Hindlimb muscle (tissue), 1 donor: Measurements from ENCODE around the gene CCSAP. TPM values are rescaled to one million over a fixed set of nuclear protein-coding genes. Genes with fewer than 3 reads are reported as not detected.
"Not testable (repeated sequence)": the region's sequence is repeated elsewhere in the genome, so short reads cannot be mapped to it uniquely, and the experiment has no call there.

Experiments
- DNase-seq: peaks from one replicate; pipeline ENCODE4 v3.0.0-alpha.2; 2013
- polyA plus RNA-seq: library from polyadenylated mRNA; unstranded; fragments of 120-200 nt; gene quantifications from one replicate; pipeline ENCODE4 v1.2.1, GENCODE V29; 2013; ENCODE audit not compliant: insufficient read length

CCSAP gene
- polyA plus RNA-seq, 1 donor: 6.7 TPM

- DNase-seq: no peak
These were observed 21.6 kb upstream of the CCSAP start for GRCh38 chr1:229364207-229365065.

DNA sequence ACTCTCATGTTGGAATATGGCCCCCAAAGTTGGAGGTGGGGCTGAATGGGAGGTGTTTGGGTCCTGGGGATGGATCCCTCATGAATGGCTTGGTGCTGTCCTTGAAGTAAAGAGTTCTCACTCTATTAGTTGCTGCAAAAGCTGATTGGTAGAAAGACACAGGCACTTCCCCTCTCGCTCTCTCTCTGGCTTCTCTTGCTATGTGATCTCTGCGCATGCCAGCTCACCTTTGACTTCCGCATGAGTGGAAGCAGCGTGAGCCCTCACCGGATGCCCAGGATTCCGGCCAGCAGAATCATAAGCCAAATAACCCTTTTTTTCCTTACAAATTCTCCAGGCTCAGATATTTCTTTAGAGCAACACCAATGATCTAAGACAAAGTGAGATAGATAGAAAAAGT lies 20.9 kb upstream of the CCSAP start:
- no peak for DNase-seq

DNA sequence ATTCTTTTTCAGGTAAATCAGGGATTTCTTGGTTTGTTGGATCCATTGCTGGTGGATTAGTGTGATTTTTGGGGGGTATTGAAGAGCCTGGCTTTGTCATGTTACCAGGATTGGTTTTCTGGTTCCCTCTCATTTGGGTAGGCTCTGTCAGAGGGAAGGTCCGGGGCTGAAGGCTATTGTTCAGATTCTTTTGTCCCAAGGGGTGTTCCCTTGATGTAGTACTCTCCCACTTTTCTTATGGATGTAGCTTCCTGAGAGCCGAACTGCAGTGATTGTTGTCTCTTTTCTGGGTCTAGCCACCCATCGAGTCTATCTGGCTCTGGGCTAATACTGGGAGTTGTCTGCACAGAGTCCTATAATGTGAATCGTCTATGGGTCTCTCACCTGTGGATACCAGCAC lies 17.6 kb upstream of the CCSAP start:
- no peak for DNase-seq

GRCh38 chr1:229355661-229356060 lies 12.8 kb upstream of the CCSAP start:
- no peak for DNase-seq

DNA sequence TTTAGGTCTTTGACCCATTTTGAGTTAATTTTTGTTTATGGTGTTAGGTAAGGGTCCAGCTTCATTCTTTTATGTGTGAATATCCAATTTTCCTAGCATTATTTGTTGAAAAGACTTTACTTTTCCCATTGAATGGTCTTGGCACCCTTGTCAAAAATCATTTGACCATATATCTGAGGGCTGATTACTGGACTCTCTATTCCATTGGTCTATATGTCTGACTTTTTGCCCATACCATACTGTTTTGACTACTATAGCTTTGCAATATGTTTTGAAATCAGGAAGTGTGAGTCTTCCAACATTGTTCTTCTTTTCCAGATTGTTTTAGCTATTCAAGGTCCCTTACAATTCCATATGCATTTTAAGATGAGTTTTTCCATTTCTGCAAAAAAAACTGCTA lies 11.4 kb upstream of the CCSAP start:
- no peak for DNase-seq

DNA sequence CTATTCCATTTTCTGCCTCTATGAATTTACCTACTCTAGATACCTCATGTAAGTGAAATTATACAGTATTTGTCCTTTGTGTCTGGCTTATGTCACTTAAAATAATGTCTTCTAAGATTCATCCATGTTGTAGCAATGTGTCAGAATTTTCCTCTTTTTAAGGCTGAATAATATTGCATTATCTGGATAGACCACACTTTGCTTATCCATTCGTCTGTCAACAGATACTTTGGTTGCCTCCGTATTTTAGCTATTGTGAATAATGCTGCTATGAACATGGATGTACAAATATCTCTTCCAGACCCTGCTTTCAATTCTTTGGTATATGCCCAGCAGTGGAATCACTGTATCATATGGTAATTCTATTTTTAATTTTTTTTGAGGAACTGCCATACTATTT lies 10.1 kb upstream of the CCSAP start:
- DNase-seq: no peak

DNA sequence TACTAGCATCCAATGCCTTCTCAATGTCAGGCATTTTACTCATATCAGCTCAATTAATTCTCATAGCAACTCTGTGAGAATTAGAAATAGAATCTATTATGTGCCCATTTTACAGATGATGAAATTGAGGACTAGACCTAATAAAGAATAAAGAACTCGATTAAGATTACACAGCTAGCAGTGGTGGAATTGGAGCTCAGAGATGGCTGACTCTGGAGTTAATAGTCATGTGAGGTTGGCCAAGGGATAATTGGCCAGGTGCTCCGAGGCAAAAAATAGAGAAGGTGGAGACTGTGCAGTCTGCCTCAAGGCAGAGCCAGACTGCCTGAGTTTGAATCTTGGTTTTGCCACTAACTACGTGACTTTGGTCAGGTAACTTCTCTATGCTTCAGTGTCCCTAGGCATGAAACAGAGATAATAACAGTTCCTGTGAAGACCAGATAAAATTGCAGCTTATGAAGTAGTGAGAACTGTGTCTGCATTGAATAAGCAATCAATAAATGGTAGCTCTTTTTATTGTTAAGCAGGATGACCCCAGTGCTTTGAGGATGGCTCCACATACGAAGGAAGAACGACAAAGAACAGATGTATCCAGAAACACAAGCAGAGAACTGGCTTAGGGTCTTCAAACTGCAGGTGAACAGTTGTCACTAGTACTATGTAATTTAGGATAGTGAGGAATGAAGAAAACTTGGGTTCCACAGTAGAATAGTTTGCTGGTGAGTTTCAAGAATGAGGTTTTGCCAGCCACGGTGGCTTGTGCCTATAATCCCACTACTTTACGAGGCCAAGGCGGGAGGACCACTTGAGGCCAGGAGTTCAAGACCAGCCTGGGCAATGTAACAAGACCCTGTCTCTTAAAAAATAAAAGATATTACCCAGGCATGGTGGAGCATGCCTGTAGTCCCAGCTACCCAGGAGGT lies 6.9 kb upstream of the CCSAP start:
- no peak for DNase-seq

- DNase-seq: no peak
These were observed 4.7 kb upstream of the CCSAP start for GRCh38 chr1:229347528-229347927.

- DNase-seq: no peak
These were observed 2.3 kb upstream of the CCSAP start for GRCh38 chr1:229344937-229345684.

DNA sequence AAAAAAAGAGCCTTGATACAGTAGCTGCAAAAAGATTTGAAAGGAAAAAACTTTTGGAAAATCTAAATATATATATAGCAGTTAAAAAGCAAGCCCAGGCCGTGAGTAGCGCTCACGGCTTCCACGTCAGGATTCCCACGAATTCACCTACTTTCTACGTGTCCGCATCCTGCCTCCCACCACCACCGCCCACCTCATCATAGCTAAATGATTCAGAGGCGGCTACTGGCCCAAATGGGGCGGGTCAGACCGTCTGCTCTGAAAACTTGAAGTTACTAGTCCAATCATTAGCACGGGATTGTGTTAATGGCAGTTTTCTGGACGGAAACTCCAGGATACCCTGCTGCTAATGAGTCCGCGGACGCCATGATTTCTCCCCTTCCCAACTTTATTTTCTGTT lies 1.3 kb upstream of the CCSAP start:
- no peak for DNase-seq

- peak; percentile 69 for DNase-seq
These were observed 832 bp downstream of the CCSAP start for GRCh38 chr1:229341774-229342655.

- no peak for DNase-seq
These were observed 2.4 kb downstream of the CCSAP start for GRCh38 chr1:229340496-229340895.

- DNase-seq: no peak
These were observed 3.3 kb downstream of the CCSAP start for GRCh38 chr1:229339520-229339919.

- DNase-seq: no peak
These were observed 3.8 kb downstream of the CCSAP start for GRCh38 chr1:229339086-229339485.

- no peak for DNase-seq
These were observed 6.5 kb downstream of the CCSAP start for GRCh38 chr1:229336345-229336744.

- DNase-seq: no peak
These were observed 8.1 kb downstream of the CCSAP start for GRCh38 chr1:229334716-229335115.

GRCh38 chr1:229334269-229334668 lies 8.6 kb downstream of the CCSAP start:
- DNase-seq: no peak

GRCh38 chr1:229328598-229329362 lies 14.1 kb downstream of the CCSAP start:
- no peak for DNase-seq

GRCh38 chr1:229327765-229328164 lies 15.1 kb downstream of the CCSAP start:
- not testable (repeated sequence) for DNase-seq

DNA sequence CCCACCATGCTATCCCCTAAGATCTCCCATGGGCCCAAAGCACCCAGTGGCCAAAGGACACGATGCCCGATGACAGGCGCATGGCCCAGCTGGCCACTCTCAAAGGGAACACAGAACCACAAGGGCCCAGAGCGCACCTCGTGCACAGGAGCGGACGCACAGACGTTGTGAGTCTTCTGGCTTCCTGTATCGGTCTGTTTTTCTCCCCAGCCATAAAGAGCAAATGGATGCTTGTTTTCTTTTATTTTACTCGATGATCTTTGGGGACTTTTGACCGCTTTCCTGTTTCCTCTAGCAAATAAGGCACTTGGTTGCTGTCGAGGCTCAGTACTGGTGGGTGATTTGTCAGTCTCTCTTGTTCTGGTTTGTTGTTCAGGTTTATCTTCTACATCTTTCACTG lies 16.2 kb downstream of the CCSAP start:
- DNase-seq: no peak
